Measurements from ENCODE around the gene SEC14L1. TPM values are rescaled to one million over a fixed set of nuclear protein-coding genes. Genes with fewer than 3 reads are reported as not detected.
"Not testable (repeated sequence)": the region's sequence is repeated elsewhere in the genome, so short reads cannot be mapped to it uniquely, and the experiment has no call there.

Gene SEC14L1
- total and polyA plus RNA-seq, 2 of the 8 experiments (the other 6 are each of a cell fraction or from before 2014, with no cell fraction given): 27.2 to 74.4 TPM

GRCh38 chr17:77252306-77252705 is 111.5 kb downstream of the SEC14L1 start:
- H3K4ac ChIP-seq (replicated peaks; ENCODE audit: insufficient read length, low read depth, low read length); DNase-seq (ENCODE audit: low read depth in 1 of 2, low spot score in 2 of 2); H3K36me3 ChIP-seq (ENCODE audit: control insufficient read depth in 2 of 4, insufficient read depth in 4 of 4, low read length in 3 of 4); H2BK15ac ChIP-seq (ENCODE audit: low read length); H3K56ac ChIP-seq (replicated peaks; ENCODE audit: insufficient read length, low read depth, low read length); FAIRE-seq; H3K9ac ChIP-seq (replicated peaks in 1 of 4; ENCODE audit: extremely low read depth in 1 of 4, low read depth in 3 of 4, low read length in 3 of 4); H2AK5ac ChIP-seq (ENCODE audit: low read depth, low read length); H4K8ac ChIP-seq (ENCODE audit: extremely low read depth, insufficient read depth, low read length); H3K18ac ChIP-seq (ENCODE audit: extremely low read depth, low read length); POLR2A ChIA-PET (ENCODE audit: partially characterized antibody); H3K14ac ChIP-seq (ENCODE audit: insufficient read length); H2BK20ac ChIP-seq (ENCODE audit: low read length); H3K79me2 ChIP-seq (ENCODE audit: control insufficient read depth in 1 of 2, insufficient read depth in 2 of 2, low read length in 2 of 2); H4K20me1 ChIP-seq (replicated peaks in 1 of 2; ENCODE audit: control insufficient read depth in 1 of 2, insufficient read depth in 2 of 2, low read length in 2 of 2); H2BK120ac ChIP-seq (replicated peaks; ENCODE audit: low read depth, low read length); H2BK5ac ChIP-seq (ENCODE audit: low read depth, low read length); H4K91ac ChIP-seq (replicated peaks; ENCODE audit: insufficient read length, low read length); H3K27ac ChIP-seq (ENCODE audit: low read depth, low read length); H3K23ac ChIP-seq (ENCODE audit: insufficient read length); H2BK12ac ChIP-seq (ENCODE audit: low read depth, low read length); H3K4me1 ChIP-seq (replicated peaks in 1 of 4; ENCODE audit: control insufficient read depth in 3 of 4, insufficient read depth in 4 of 4, low read length in 3 of 4); H3K27me3 ChIP-seq (replicated peaks in 1 of 4; ENCODE audit: control insufficient read depth in 3 of 4, extremely low read depth in 1 of 4, insufficient read depth in 3 of 4, low read length in 3 of 4); H2AFZ ChIP-seq (ENCODE audit: low read length); H4K5ac ChIP-seq (ENCODE audit: insufficient read length, low read depth, low read length); H3K79me1 ChIP-seq (ENCODE audit: low read depth, low read length); H3K9me3 ChIP-seq (ENCODE audit: insufficient read depth in 2 of 2, low read depth in 1 of 2, low read length in 1 of 2); H3K4me2 ChIP-seq (ENCODE audit: insufficient read depth in 1 of 2, low read depth in 2 of 2, low read length in 2 of 2); H3K23me2 ChIP-seq (ENCODE audit: low read depth, low read length); H3K4me3 ChIP-seq (ENCODE audit: extremely low read depth in 1 of 4, insufficient read depth in 2 of 4, low read depth in 3 of 4, low read length in 4 of 4): not testable (repeated sequence)
- WGBS, 2 experiments (ENCODE audit: extremely low coverage in 1 of 2, insufficient coverage in 1 of 2, insufficient read length in 1 of 2, insufficient replicate concordance in 2 of 2, low coverage in 1 of 2, low lambda C conversion rate in 2 of 2, missing lambda C conversion rate in 1 of 2): 75% methylated on average over 7 of the region's 7 CpGs; no CpG with 5 or more reads in 1 of the 2 experiments
- CTCF ChIA-PET (ENCODE audit: partially characterized antibody): interaction anchor here (1.0 kb wide), 1 partner anchor 28 kb away, joined by 3 read pairs; no protein-coding TSS in a partner anchor
